ENCODE data around the gene C4orf17. TPM values are rescaled to one million over a fixed set of nuclear protein-coding genes. Genes with fewer than 3 reads are reported as not detected.
"Not testable (repeated sequence)": the region's sequence is repeated elsewhere in the genome, so short reads cannot be mapped to it uniquely, and the experiment has no call there.

Gene C4orf17
- total RNA-seq, 1 experiment from 2014 or later, result not detected

GRCh38 chr4:99483636-99484035 lies 27.2 kb upstream of the C4orf17 start:
- POLR2A ChIA-PET, result no interaction called here
- BruUV-seq (replicated peaks), result no TSS peak
- Mint-ChIP-seq H3K36me3 (ENCODE audit: insufficient read depth, unreplicated experiment) (no peaks in the 10 kb centered on the region), H3K4me3 (ENCODE audit: unreplicated experiment) (no peak overlapping the region), H3K27me3 (ENCODE audit: insufficient read depth, unreplicated experiment) (peaks cover 4% of the 10 kb centered on the region), H3K4me1 (ENCODE audit: low read depth, unreplicated experiment) (no peaks in the 10 kb centered on the region), H3K9me3 (ENCODE audit: unreplicated experiment) (peaks cover 10% of the 10 kb centered on the region), H3K27ac (ENCODE audit: unreplicated experiment) (no peak overlapping the region)
- no peak overlapping the region for H3K4me3 ChIP-seq (ENCODE audit: low read depth, low read length)
- no peak for TF ChIP-seq CTCF (IDR thresholded peaks at IDR 0.05; ENCODE audit: insufficient read depth in 1 of 2, low read depth in 1 of 2, low read length in 1 of 2, severe bottlenecking in 1 of 2, unreplicated experiment in 1 of 2)
- H3K9me3 ChIP-seq, result no peaks in the 10 kb centered on the region; the same call in 1 of the 2 replicates
- no peaks in the 10 kb centered on the region for H3K36me3 ChIP-seq (ENCODE audit: control insufficient read depth, insufficient read depth, low read length)
- no peak for DNase-seq
- H3K27me3 ChIP-seq (replicated peaks; ENCODE audit: control insufficient read depth, insufficient read depth, low read length), result no peaks in the 10 kb centered on the region
- intact Hi-C loops (cut with micrococcal nuclease; ENCODE audit: unreplicated experiment), result no loop called here
- CTCF ChIA-PET, result no interaction called here
- H3K4me1 ChIP-seq, result no peaks in the 10 kb centered on the region

GRCh38 chr4:99485212-99485611 lies 25.6 kb upstream of the C4orf17 start:
- no peak for DNase-seq
- TF ChIP-seq CTCF (IDR thresholded peaks at IDR 0.05; ENCODE audit: insufficient read depth in 1 of 2, low read depth in 1 of 2, low read length in 1 of 2, severe bottlenecking in 1 of 2, unreplicated experiment in 1 of 2), result no peak
- H3K4me3 ChIP-seq (ENCODE audit: low read depth, low read length), result no peak overlapping the region
- no peaks in the 10 kb centered on the region for H3K4me1 Mint-ChIP-seq (ENCODE audit: low read depth, unreplicated experiment)
- no peaks in the 10 kb centered on the region for H3K36me3 ChIP-seq (ENCODE audit: control insufficient read depth, insufficient read depth, low read length)
- H3K4me1 ChIP-seq, result no peaks in the 10 kb centered on the region
- CTCF ChIA-PET, result no interaction called here
- H3K27me3 ChIP-seq (replicated peaks; ENCODE audit: control insufficient read depth, insufficient read depth, low read length), result no peaks in the 10 kb centered on the region
- no peaks in the 10 kb centered on the region for H3K36me3 Mint-ChIP-seq (ENCODE audit: insufficient read depth, unreplicated experiment)
- no peak overlapping the region for H3K27ac Mint-ChIP-seq (ENCODE audit: unreplicated experiment)
- no peaks in the 10 kb centered on the region; the same call in 1 of the 2 replicates for H3K9me3 ChIP-seq
- no peak overlapping the region for H3K4me3 Mint-ChIP-seq (ENCODE audit: unreplicated experiment)
- H3K27me3 Mint-ChIP-seq (ENCODE audit: insufficient read depth, unreplicated experiment), result peaks cover 4% of the 10 kb centered on the region
- intact Hi-C loops (cut with micrococcal nuclease; ENCODE audit: unreplicated experiment), result no loop called here
- H3K9me3 Mint-ChIP-seq (ENCODE audit: unreplicated experiment), result peaks cover 10% of the 10 kb centered on the region
- no TSS peak for BruUV-seq (replicated peaks)
- POLR2A ChIA-PET, result no interaction called here

- H3K4me1 Mint-ChIP-seq (ENCODE audit: low read depth, unreplicated experiment); H3K4me3 ChIP-seq (ENCODE audit: low read depth, low read length); H3K9me3 Mint-ChIP-seq (ENCODE audit: unreplicated experiment); H3K27ac Mint-ChIP-seq (ENCODE audit: unreplicated experiment); intact Hi-C loops (cut with micrococcal nuclease; ENCODE audit: unreplicated experiment); H3K36me3 Mint-ChIP-seq (ENCODE audit: insufficient read depth, unreplicated experiment); H3K4me1 ChIP-seq; CTCF ChIA-PET; BruUV-seq (replicated peaks); DNase-seq; H3K4me3 Mint-ChIP-seq (ENCODE audit: unreplicated experiment); H3K9me3 ChIP-seq; H3K27me3 Mint-ChIP-seq (ENCODE audit: insufficient read depth, unreplicated experiment); H3K27me3 ChIP-seq (replicated peaks; ENCODE audit: control insufficient read depth, insufficient read depth, low read length); H3K36me3 ChIP-seq (ENCODE audit: control insufficient read depth, insufficient read depth, low read length); POLR2A ChIA-PET: not testable (repeated sequence)
Observed at GRCh38 chr4:99486648-99487047, 24.2 kb upstream of the C4orf17 start.

GRCh38 chr4:99490286-99490685 lies 20.5 kb upstream of the C4orf17 start:
- no peak for TF ChIP-seq CTCF (IDR thresholded peaks at IDR 0.05; ENCODE audit: insufficient read depth in 1 of 2, low read depth in 1 of 2, low read length in 1 of 2, severe bottlenecking in 1 of 2, unreplicated experiment in 1 of 2)
- H3K27me3 ChIP-seq (replicated peaks; ENCODE audit: control insufficient read depth, insufficient read depth, low read length), result no peaks in the 10 kb centered on the region
- no peaks in the 10 kb centered on the region for H3K4me1 ChIP-seq
- DNase-seq, result no peak
- no peaks in the 10 kb centered on the region for H3K9me3 ChIP-seq
- no peaks in the 10 kb centered on the region for H3K4me1 Mint-ChIP-seq (ENCODE audit: low read depth, unreplicated experiment)
- H3K27ac Mint-ChIP-seq (ENCODE audit: unreplicated experiment), result no peak overlapping the region
- H3K36me3 Mint-ChIP-seq (ENCODE audit: insufficient read depth, unreplicated experiment), result no peaks in the 10 kb centered on the region
- CTCF ChIA-PET, result no interaction called here
- H3K4me3 ChIP-seq (ENCODE audit: low read depth, low read length), result no peak overlapping the region
- POLR2A ChIA-PET, result no interaction called here
- no peaks in the 10 kb centered on the region for H3K36me3 ChIP-seq (ENCODE audit: control insufficient read depth, insufficient read depth, low read length)
- H3K9me3 Mint-ChIP-seq (ENCODE audit: unreplicated experiment), result peaks cover 21% of the 10 kb centered on the region
- no TSS peak for BruUV-seq (replicated peaks)
- no peak overlapping the region for H3K4me3 Mint-ChIP-seq (ENCODE audit: unreplicated experiment)
- peaks cover 3% of the 10 kb centered on the region for H3K27me3 Mint-ChIP-seq (ENCODE audit: insufficient read depth, unreplicated experiment)
- intact Hi-C loops (cut with micrococcal nuclease; ENCODE audit: unreplicated experiment), result no loop called here

Data from Caco-2 (cell line).